Kidney (tissue), 14 donors: ENCODE data around the gene ETV7. TPM values are rescaled to one million over a fixed set of nuclear protein-coding genes. Genes with fewer than 3 reads are reported as not detected.

Experiments used
- DNase-seq, 5 donors: peaks; one replicate each; pipeline ENCODE4 v3.0.0-alpha.2; 2013 to 2020
- FAIRE-seq: peaks from 2 replicates; lab custom pipeline; 2012; peaks lifted over from hg19 to GRCh38; lab: Jason Lieb, UNC
- H3K27ac ChIP-seq, 2 donors: one replicate each; pipeline ENCODE4 v1.7.0; 2013; ENCODE audit warnings: low read depth in 2 of 2, low read length in 2 of 2, inconsistent platforms in 1 of 2
- H3K27me3 ChIP-seq: one replicate; pipeline ENCODE4 v1.7.1; 2013; ENCODE audit warnings: low read length, inconsistent platforms; ENCODE audit not compliant: control insufficient read depth, insufficient read depth
- H3K36me3 ChIP-seq, 3 donors: one replicate each; pipeline versions ENCODE4 v1.7.0 to v1.7.1; 2013; ENCODE audit warnings: low read length in 3 of 3, control low read depth in 1 of 3, inconsistent platforms in 1 of 3; ENCODE audit not compliant: insufficient read depth in 3 of 3, control insufficient read depth in 2 of 3
- H3K4me1 ChIP-seq, 3 donors: one replicate each; pipeline versions ENCODE4 v1.7.0 to v1.7.1; 2013; ENCODE audit warnings: low read length in 3 of 3, inconsistent platforms in 1 of 3, low read depth in 1 of 3; ENCODE audit not compliant: control insufficient read depth in 2 of 3, insufficient read depth in 2 of 3
- H3K4me3 ChIP-seq, 3 donors: one replicate each; pipeline versions ENCODE4 v1.7.0 to v1.8.1; 2013; ENCODE audit warnings: low read length in 3 of 3, control low read depth in 1 of 3, inconsistent platforms in 1 of 3
- H3K9ac ChIP-seq, 3 donors: one replicate each; pipeline versions ENCODE4 v1.7.0 to v1.7.1; 2013; ENCODE audit warnings: low read length in 3 of 3, control low read depth in 1 of 3, inconsistent platforms in 1 of 3
- H3K9me3 ChIP-seq, 3 donors: one replicate each; pipeline versions ENCODE4 v1.7.0 to v1.7.1; 2013; ENCODE audit warnings: low read length in 3 of 3, control low read depth in 1 of 3, inconsistent platforms in 1 of 3; ENCODE audit not compliant: control insufficient read depth in 2 of 3, insufficient read depth in 1 of 3
- intact Hi-C: fragments of 100-400 bp; cut with DNase I; formaldehyde crosslinking; loops from one replicate; pipeline ENCODE4 v1.11.1; 2022
- polyA plus RNA-seq: library from polyadenylated mRNA; stranded (reverse); fragments of 350-450 nt; fragmentation: Illumina TruSeq; extraction: RNeasy Lipid Tissue Mini Kit (QIAGEN cat#74804); gene quantifications from one replicate; pipeline ENCODE4 v1.2.3, GENCODE V29; 2014; ENCODE audit warnings: low read depth, low replicate concordance; ENCODE audit not compliant: insufficient read depth
- total RNA-seq: library from RNA; stranded (reverse); fragmentation: NEBNext Ultra II Directional; extraction: Animal tissue kit (Norgen Biotek cat#: 25700); gene quantifications from one replicate; pipeline ENCODE4 v1.2.1, GENCODE V29; 2021
- TF ChIP-seq, protein P1 (sequence below): IDR thresholded peaks from 3 replicates; pipeline ENCODE4 v1.5.1; 2012; ENCODE audit warnings: mild to moderate bottlenecking, moderate library complexity, borderline replicate concordance; ENCODE audit not compliant: insufficient read depth; ENCODE audit errors: extremely low read depth
- donor health status: control.
- donor health status: control.
- donor health status: control.
- donor health status: control.
- donor health status: control.
- donor health status: DM: yes; HTN: yes; CAD: no.
- donor health status: Normal renal cell carcinoma (clear cell type).

ETV7 gene
- total and polyA plus RNA-seq, 2 donors from 2014 or later = 0.99 to 4.6 TPM

DNA sequence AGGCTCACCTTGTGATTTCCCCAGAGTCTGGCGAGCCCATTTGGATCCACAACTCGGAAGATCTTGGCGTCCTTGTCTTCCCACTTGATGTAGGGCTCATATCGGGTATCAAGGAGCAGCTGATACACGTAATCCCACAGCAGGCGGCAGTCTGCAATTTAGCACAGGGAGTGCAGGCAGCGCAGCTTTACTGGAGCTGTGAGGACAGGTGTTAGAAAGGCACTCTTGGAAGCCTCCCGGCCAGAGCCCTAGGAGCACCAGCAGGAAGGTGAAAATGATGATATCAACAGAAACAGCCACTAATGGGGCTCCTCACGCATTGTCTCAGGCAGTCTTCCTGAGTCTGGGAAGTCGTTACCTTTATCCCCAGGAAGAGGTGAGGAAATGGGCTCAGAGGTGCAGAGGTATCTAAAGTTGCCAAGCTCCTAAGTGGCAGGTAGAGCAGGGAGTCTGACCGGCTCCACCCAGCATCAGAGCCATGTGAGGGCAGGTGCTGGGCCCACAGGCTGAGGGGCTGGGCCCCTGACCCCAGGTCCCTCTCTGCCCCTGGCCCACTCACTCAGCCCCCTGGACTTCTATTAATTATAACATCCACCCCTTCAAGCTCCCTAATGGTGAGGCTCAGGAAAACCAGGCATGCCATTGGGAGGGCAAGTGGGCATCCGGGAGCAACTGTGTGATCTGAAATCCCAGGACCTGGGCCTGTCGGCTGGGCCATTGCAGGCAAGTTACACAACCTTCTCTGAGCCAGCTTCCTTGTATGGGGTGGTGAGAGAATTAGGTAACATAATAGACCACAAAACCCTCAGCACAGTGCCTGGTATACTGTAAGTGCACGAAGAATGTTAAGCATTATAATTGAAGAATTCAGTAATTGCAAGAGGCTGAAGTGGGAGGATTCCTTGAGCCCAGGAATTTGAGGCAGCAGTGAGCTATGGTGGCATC, 18.3 kb downstream of the ETV7 start:
- Histone ChIP-seq H3K27me3 (no peaks in the 10 kb centered on the region), H3K27ac (no peak overlapping the region), H3K4me1 (no peaks in the 10 kb centered on the region), H3K9me3 (no peaks in the 10 kb centered on the region), H3K9ac (no peak overlapping the region), H3K4me3 (no peak overlapping the region), H3K36me3 (no peaks in the 10 kb centered on the region)
- TF ChIP-seq, protein P1, sequence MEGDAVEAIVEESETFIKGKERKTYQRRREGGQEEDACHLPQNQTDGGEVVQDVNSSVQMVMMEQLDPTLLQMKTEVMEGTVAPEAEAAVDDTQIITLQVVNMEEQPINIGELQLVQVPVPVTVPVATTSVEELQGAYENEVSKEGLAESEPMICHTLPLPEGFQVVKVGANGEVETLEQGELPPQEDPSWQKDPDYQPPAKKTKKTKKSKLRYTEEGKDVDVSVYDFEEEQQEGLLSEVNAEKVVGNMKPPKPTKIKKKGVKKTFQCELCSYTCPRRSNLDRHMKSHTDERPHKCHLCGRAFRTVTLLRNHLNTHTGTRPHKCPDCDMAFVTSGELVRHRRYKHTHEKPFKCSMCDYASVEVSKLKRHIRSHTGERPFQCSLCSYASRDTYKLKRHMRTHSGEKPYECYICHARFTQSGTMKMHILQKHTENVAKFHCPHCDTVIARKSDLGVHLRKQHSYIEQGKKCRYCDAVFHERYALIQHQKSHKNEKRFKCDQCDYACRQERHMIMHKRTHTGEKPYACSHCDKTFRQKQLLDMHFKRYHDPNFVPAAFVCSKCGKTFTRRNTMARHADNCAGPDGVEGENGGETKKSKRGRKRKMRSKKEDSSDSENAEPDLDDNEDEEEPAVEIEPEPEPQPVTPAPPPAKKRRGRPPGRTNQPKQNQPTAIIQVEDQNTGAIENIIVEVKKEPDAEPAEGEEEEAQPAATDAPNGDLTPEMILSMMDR = no peak
- DNase-seq = peak in 1 of 5 donors; percentile 30
- no peak for FAIRE-seq
- intact Hi-C loops = no loop called here

- no peaks in the 10 kb centered on the region for H3K36me3 ChIP-seq
- no peak for FAIRE-seq
- H3K27me3 ChIP-seq = no peaks in the 10 kb centered on the region
- H3K9me3 ChIP-seq = no peaks in the 10 kb centered on the region
- no peaks in the 10 kb centered on the region for H3K4me1 ChIP-seq
- H3K4me3 ChIP-seq = no peak overlapping the region
- H3K9ac ChIP-seq = no peak overlapping the region
- DNase-seq = no peak
- no peak overlapping the region for H3K27ac ChIP-seq
- intact Hi-C loops = no loop called here
- TF ChIP-seq, protein P1 = no peak
Measured at GRCh38 chr6:36368421-36368820, 19.0 kb downstream of the ETV7 start.

DNA sequence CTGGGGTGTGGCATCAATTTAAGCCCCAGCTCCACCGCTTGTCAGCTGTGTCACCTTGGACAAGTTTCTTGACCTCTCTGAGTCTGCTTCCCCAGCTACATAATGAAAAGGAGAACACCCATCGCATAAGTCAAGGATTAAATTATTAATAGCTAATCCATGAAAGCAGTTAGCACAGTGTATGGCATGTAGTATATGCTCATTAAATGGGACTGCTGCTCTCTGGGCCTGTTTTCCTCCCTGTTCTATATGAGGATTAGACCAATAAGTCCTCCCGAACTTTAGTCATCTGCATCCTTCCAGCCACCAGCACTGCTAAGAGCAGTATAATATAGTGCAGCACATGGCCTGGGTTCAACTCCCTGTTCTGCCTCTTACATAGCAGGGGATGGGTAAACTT, 19.7 kb downstream of the ETV7 start:
- Histone ChIP-seq H3K9me3 (no peaks in the 10 kb centered on the region), H3K27me3 (no peaks in the 10 kb centered on the region), H3K4me1 (no peaks in the 10 kb centered on the region), H3K9ac (no peak overlapping the region), H3K36me3 (no peaks in the 10 kb centered on the region), H3K4me3 (no peak overlapping the region), H3K27ac (no peak overlapping the region)
- intact Hi-C loops = no loop called here
- TF ChIP-seq, protein P1 = no peak
- FAIRE-seq (no peak), DNase-seq (no peak)
